Stomach smooth muscle (tissue), 2 donors: ENCODE results near the gene PDIA4.

Experiments
- H3K27ac ChIP-seq: one replicate; pipeline ENCODE4 v1.7.0; 2013; ENCODE audit warnings: mild to moderate bottlenecking, low read length, inconsistent platforms
- H3K27me3 ChIP-seq, 2 donors: one replicate each; pipeline ENCODE4 v1.7.0; 2013; ENCODE audit warnings: low read length in 2 of 2; ENCODE audit not compliant: insufficient read depth in 2 of 2, control insufficient read depth in 1 of 2
- H3K36me3 ChIP-seq, 2 donors: one replicate each; pipeline ENCODE4 v1.7.0; 2013; ENCODE audit warnings: low read length in 2 of 2; ENCODE audit not compliant: control insufficient read depth in 2 of 2, insufficient read depth in 2 of 2
- H3K4me1 ChIP-seq: one replicate; pipeline ENCODE4 v1.7.0; 2013; ENCODE audit warnings: low read length; ENCODE audit not compliant: control insufficient read depth, insufficient read depth
- H3K4me3 ChIP-seq, 2 donors: one replicate each; pipeline ENCODE4 v1.7.0; 2013; ENCODE audit warnings: low read length in 2 of 2
- H3K9ac ChIP-seq, 2 donors: one replicate each; pipeline ENCODE4 v1.7.0; 2013; ENCODE audit warnings: low read length in 2 of 2, mild to moderate bottlenecking in 1 of 2
- H3K9me3 ChIP-seq, 2 donors: one replicate each; pipeline ENCODE4 v1.7.0; 2013; ENCODE audit warnings: low read length in 2 of 2; ENCODE audit not compliant: control insufficient read depth in 2 of 2
- donor health status: healthy.
- donor health status: Pancreatic carcinoma.

PDIA4 gene

GRCh38 chr7:149028346-149029109 is at the start of gene PDIA4:
Gene PDIA4 (minus strand): TSS chr7:149028505. CDS start chr7:149028408, 97 bp downstream.
- peak within 1 kb of the TSS; percentile 77 to 82 for H3K9ac ChIP-seq
- H3K4me1 ChIP-seq: peaks cover 24% of the 10 kb centered on the region
- H3K27me3 ChIP-seq: no peaks in the 10 kb centered on the region
- peak within 1 kb of the TSS; percentile 81 to 95 for H3K4me3 ChIP-seq
- peak within 1 kb of the TSS; percentile 79 for H3K27ac ChIP-seq
- no peaks in the 10 kb centered on the region for H3K9me3 ChIP-seq
- H3K36me3 ChIP-seq: no peaks in the 10 kb centered on the region

GRCh38 chr7:149077594-149077993 is 49.3 kb upstream of the PDIA4 start:
- no peaks in the 10 kb centered on the region for H3K4me1 ChIP-seq
- no peak overlapping the region for H3K27ac ChIP-seq
- H3K27me3 ChIP-seq: no peaks in the 10 kb centered on the region
- H3K9ac ChIP-seq: no peak overlapping the region
- no peaks in the 10 kb centered on the region for H3K9me3 ChIP-seq
- H3K36me3 ChIP-seq: peaks cover 2 to 12% of the 10 kb centered on the region in 2 donors
- no peak overlapping the region for H3K4me3 ChIP-seq

GRCh38 chr7:149075286-149075685 is 47.0 kb upstream of the PDIA4 start:
- peaks cover 9 to 30% of the 10 kb centered on the region in 2 donors for H3K36me3 ChIP-seq
- no peak overlapping the region for H3K4me3 ChIP-seq
- no peak overlapping the region for H3K27ac ChIP-seq
- H3K9ac ChIP-seq: no peak overlapping the region
- no peaks in the 10 kb centered on the region for H3K27me3 ChIP-seq
- H3K9me3 ChIP-seq: no peaks in the 10 kb centered on the region
- no peaks in the 10 kb centered on the region for H3K4me1 ChIP-seq

GRCh38 chr7:149074116-149074885 is 46.0 kb upstream of the PDIA4 start:
- H3K9ac ChIP-seq: no peak overlapping the region
- no peak overlapping the region for H3K27ac ChIP-seq
- H3K4me1 ChIP-seq: no peaks in the 10 kb centered on the region
- H3K36me3 ChIP-seq: peaks cover 11 to 32% of the 10 kb centered on the region in 2 donors
- no peaks in the 10 kb centered on the region for H3K9me3 ChIP-seq
- H3K4me3 ChIP-seq: no peak overlapping the region
- H3K27me3 ChIP-seq: no peaks in the 10 kb centered on the region

GRCh38 chr7:149072438-149072775 is 44.1 kb upstream of the PDIA4 start:
- H3K27me3 ChIP-seq: no peaks in the 10 kb centered on the region
- H3K4me1 ChIP-seq: no peaks in the 10 kb centered on the region
- H3K9me3 ChIP-seq: no peaks in the 10 kb centered on the region
- H3K27ac ChIP-seq: no peak overlapping the region
- no peak overlapping the region for H3K9ac ChIP-seq
- H3K4me3 ChIP-seq: no peak overlapping the region
- H3K36me3 ChIP-seq: peaks cover 11 to 34% of the 10 kb centered on the region in 2 donors

- no peak overlapping the region for H3K4me3 ChIP-seq
- H3K36me3 ChIP-seq: peaks cover 11 to 32% of the 10 kb centered on the region in 2 donors
- no peaks in the 10 kb centered on the region for H3K4me1 ChIP-seq
- H3K9ac ChIP-seq: no peak overlapping the region
- H3K9me3 ChIP-seq: no peaks in the 10 kb centered on the region
- H3K27me3 ChIP-seq: no peaks in the 10 kb centered on the region
- H3K27ac ChIP-seq: no peak overlapping the region
These were observed 43.5 kb upstream of the PDIA4 start for GRCh38 chr7:149071641-149072437.

- H3K27me3 ChIP-seq: no peaks in the 10 kb centered on the region
- H3K4me3 ChIP-seq: no peak overlapping the region
- no peak overlapping the region for H3K27ac ChIP-seq
- H3K36me3 ChIP-seq: peaks cover 11 to 34% of the 10 kb centered on the region in 2 donors
- H3K9me3 ChIP-seq: no peaks in the 10 kb centered on the region
- H3K4me1 ChIP-seq: no peaks in the 10 kb centered on the region
- no peak overlapping the region for H3K9ac ChIP-seq
These were observed 42.9 kb upstream of the PDIA4 start for GRCh38 chr7:149071182-149071635.

GRCh38 chr7:149070372-149071125 is 42.2 kb upstream of the PDIA4 start:
- no peak overlapping the region for H3K9ac ChIP-seq
- H3K4me3 ChIP-seq: no peak overlapping the region
- no peaks in the 10 kb centered on the region for H3K4me1 ChIP-seq
- no peak overlapping the region for H3K27ac ChIP-seq
- H3K9me3 ChIP-seq: no peaks in the 10 kb centered on the region
- H3K36me3 ChIP-seq: peaks cover 11 to 34% of the 10 kb centered on the region in 2 donors
- H3K27me3 ChIP-seq: no peaks in the 10 kb centered on the region

GRCh38 chr7:149067869-149068268 is 39.6 kb upstream of the PDIA4 start:
- no peak overlapping the region for H3K27ac ChIP-seq
- no peak overlapping the region for H3K9ac ChIP-seq
- H3K4me3 ChIP-seq: no peak overlapping the region
- H3K9me3 ChIP-seq: no peaks in the 10 kb centered on the region
- H3K36me3 ChIP-seq: peaks cover 10 to 26% of the 10 kb centered on the region in 2 donors
- no peaks in the 10 kb centered on the region for H3K27me3 ChIP-seq
- no peaks in the 10 kb centered on the region for H3K4me1 ChIP-seq

- Histone ChIP-seq H3K36me3 (peaks cover 0 to 4% of the 10 kb centered on the region in 2 donors), H3K9me3 (no peaks in the 10 kb centered on the region), H3K27me3 (no peaks in the 10 kb centered on the region), H3K4me3 (no peak overlapping the region), H3K4me1 (no peaks in the 10 kb centered on the region), H3K9ac (no peak overlapping the region), H3K27ac (no peak overlapping the region)
These were observed 35.2 kb upstream of the PDIA4 start for GRCh38 chr7:149063476-149063875.
